ENCODE results near the gene AKAP11.

GRCh38 chr13:42272115-42272803, at the start of gene AKAP11:
- TF ChIP-seq, protein P1, sequence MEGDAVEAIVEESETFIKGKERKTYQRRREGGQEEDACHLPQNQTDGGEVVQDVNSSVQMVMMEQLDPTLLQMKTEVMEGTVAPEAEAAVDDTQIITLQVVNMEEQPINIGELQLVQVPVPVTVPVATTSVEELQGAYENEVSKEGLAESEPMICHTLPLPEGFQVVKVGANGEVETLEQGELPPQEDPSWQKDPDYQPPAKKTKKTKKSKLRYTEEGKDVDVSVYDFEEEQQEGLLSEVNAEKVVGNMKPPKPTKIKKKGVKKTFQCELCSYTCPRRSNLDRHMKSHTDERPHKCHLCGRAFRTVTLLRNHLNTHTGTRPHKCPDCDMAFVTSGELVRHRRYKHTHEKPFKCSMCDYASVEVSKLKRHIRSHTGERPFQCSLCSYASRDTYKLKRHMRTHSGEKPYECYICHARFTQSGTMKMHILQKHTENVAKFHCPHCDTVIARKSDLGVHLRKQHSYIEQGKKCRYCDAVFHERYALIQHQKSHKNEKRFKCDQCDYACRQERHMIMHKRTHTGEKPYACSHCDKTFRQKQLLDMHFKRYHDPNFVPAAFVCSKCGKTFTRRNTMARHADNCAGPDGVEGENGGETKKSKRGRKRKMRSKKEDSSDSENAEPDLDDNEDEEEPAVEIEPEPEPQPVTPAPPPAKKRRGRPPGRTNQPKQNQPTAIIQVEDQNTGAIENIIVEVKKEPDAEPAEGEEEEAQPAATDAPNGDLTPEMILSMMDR (IDR thresholded peaks at IDR 0.05): no peak
- no peak for TF ChIP-seq POLR2AphosphoS5 (IDR thresholded peaks at IDR 0.05)
- TF ChIP-seq POLR2A (IDR thresholded peaks at IDR 0.05): no peak
